H1 (cell line): ENCODE data around the gene INPP5A. TPM values are rescaled to one million over a fixed set of nuclear protein-coding genes. Genes with fewer than 3 reads are reported as not detected.

Experiments
- TCF12 ChIP-seq: IDR thresholded peaks from 2 replicates; pipeline ENCODE4 v1.6.1; 2011; ENCODE audit warnings: low read depth, mild to moderate bottlenecking, low read length
- polyA plus RNA-seq, 7 experiments: library from polyadenylated mRNA; depleted of rRNA in 3 of 7; stranded (reverse) in 5 of 7; unstranded in 2 of 7; fragments of >200 nt in 5 of 7; fragments of 200-250 nt in 2 of 7; gene quantifications; 1 replicate in 5 of 7; 2 replicates in 1 of 7; 4 replicates in 1 of 7; pipeline versions ENCODE4 v1.2.1 to v1.2.3, GENCODE V29; 2011 to 2013; ENCODE audit warnings: missing spikeins in 2 of 7, mixed read lengths in 2 of 7
- total RNA-seq: library from RNA; stranded (reverse); fragmentation: NEBNext Ultra II Directional; extraction: Animal tissue kit (Norgen Biotek cat#: 25700); gene quantifications from 2 replicates; pipeline ENCODE4 v1.2.1, GENCODE V29; 2021

INPP5A gene
- total and polyA plus RNA-seq, 2 of the 8 experiments (the other 6 are each of a cell fraction or from before 2014, with no cell fraction given): 19.7 to 27.5 TPM

DNA sequence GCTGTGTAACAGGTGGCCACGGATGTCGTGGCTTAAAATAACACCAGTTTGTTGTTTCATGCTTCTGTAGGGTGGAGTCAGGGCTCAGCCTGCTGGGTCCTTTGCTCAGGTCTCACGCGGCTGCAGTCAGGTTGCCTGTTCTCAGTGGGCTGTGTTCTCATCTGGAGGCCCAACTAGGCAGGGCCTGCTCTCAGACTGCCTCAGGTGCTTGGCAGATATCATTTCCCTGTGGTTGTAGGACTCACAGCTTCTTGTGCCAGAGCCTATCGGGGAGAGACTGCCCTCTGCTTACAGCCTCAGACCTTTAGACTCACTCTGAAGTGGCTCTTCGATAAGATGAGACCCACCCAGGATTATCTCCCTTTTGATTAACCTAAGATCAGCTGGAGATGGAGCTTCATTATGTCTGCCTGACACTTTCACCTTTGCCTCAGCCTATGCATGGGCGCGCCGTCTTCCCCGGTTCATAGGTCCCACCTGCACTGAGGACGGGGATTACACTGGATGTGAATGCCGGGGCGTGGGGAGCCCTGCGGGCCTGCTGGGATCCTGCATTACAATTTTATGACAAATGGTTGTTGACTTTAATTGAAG, 55.3 kb downstream of the INPP5A start (continued):
- TF ChIP-seq TCF12: no peak
- TF ChIP-seq, all 59 proteins: peak for 0
